Fibroblast of mammary gland (primary cell): Measurements from ENCODE around the gene CUL5.

Source experiments
- DNase-seq: peaks from one replicate; pipeline ENCODE4 v3.0.0-alpha.2; 2010; ENCODE audit warnings: low read depth
- H3K4me3 ChIP-seq: 2 replicates; pipeline ENCODE4 v1.5.1; 2011; ENCODE audit warnings: low read depth, mild to moderate bottlenecking, low read length, moderate library complexity; ENCODE audit not compliant: control insufficient read depth
- CTCF ChIP-seq: conservative IDR thresholded peaks from 2 replicates; pipeline ENCODE4 v1.5.1; 2011; ENCODE audit warnings: low read depth, low read length, inconsistent platforms; ENCODE audit not compliant: control insufficient read depth, insufficient read depth

Gene CUL5

DNA sequence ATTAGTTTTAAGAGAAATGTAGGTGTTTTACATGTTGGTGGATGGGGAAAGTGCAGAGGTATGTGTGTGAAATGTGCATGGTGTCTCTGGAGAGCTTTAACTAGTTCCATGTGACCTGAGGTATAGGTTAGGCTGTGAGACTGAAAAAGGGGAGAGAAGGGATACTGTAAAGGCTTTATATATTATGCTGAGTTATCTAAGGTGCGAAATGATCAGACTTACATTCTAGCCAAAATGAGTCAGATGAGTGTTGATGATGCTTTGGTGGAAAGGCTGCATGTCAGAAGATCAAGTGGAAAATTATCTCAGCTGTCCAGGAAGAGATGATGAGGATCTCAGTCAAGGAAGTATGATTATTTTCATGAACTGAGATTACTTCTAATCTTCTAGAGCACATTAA, 128.5 kb downstream of the CUL5 start:
- no peak overlapping the region for H3K4me3 ChIP-seq
- no peak for TF ChIP-seq CTCF
- no peak for DNase-seq

- H3K4me3 ChIP-seq, result no peak overlapping the region
- TF ChIP-seq CTCF, result no peak
- DNase-seq, result no peak
Observed at GRCh38 chr11:108142304-108142703, 133.6 kb downstream of the CUL5 start.

- TF ChIP-seq CTCF, result no peak
- H3K4me3 ChIP-seq, result no peak overlapping the region
- no peak for DNase-seq
Observed at GRCh38 chr11:108144615-108145014, 135.9 kb downstream of the CUL5 start.

DNA sequence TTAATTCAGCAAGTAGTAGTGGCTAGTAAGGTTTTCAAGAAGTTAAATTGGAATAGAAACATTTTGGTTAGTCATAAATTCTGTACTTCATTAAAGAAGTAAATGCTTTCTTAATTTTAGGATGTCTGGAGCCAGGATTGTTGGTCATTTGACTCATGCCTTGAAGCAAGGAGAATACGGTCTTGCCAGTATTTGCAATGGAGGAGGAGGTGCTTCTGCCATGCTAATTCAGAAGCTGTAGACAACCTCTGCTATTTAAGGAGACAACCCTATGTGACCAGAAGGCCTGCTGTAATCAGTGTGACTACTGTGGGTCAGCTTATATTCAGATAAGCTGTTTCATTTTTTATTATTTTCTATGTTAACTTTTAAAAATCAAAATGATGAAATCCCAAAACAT, 138.5 kb downstream of the CUL5 start:
- TF ChIP-seq CTCF, result no peak
- DNase-seq, result peak; percentile 11
- H3K4me3 ChIP-seq, result no peak overlapping the region

GRCh38 chr11:108148556-108148955, 139.9 kb downstream of the CUL5 start:
- no peak overlapping the region for H3K4me3 ChIP-seq
- no peak for TF ChIP-seq CTCF
- no peak for DNase-seq

DNA sequence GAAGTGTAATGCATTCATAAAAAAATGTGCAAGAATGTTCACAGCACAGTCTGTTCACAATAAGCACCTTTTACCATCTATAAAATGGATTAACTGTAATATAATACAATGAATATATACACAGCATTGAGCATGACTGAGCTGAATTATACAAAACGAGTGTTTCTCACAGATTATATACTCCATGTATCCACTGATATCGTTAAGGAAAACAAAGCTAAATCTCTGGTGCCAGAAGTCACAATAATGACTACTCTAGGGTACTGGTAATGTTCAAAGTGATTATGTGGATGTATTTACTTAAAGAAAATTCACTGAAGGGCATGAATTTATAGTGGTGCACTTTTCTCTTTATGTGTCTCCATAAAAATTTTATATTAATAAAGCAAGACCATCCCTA, 145.9 kb downstream of the CUL5 start:
- DNase-seq, result no peak
- no peak overlapping the region for H3K4me3 ChIP-seq
- no peak for TF ChIP-seq CTCF
